GM18870 (cell line): Measurements from ENCODE around the gene EPHA2.

Experiments
- ATAC-seq: cut with Tn5 transposase; IDR thresholded peaks from one replicate; pipeline ENCODE4 v1.9.1; 2021; ENCODE audit warnings: moderate library complexity; ENCODE audit not compliant: unreplicated experiment

The EPHA2 gene

DNA sequence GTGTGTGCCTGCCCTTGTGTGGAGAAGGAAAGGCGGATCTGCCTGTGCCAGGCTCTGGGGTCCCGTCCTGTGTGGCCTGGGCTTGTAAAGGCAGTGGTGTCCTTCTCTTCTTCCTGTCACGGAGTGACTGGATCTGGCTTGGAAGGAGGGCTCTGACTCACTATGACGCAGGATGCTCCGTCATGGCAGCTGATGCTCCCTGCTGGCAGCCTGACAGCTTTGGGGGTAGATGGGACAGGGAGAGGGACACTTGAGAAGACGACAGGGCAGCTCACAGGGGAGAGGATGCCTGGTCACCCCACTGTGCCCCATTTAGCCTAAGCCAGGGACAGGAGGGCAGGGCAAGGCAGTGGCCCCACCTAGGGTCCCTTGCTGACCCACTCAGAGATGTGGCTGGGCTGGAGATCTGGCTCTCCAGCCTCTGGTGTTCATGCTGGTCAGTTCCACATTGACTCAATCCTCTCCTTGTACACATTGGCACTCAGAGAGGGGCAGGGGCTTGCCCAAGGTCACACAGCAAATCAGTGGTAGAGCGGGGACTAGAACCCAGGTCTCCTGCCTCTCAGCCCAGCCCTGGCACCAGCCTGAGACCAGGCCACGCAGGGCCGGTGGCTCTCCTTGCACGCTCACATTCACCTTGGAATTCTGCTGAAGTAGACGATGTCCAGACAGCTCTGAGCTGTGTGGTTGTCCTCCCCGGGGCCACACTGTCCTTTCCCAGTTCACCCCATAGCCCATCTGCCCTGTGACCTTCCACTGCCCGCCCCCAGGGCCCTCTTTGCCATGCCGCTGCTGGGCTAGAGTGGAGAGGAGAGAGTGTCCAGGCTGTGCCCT, 79.6 kb downstream of the EPHA2 start:
- no peak for ATAC-seq

GRCh38 chr1:16075337-16076030, 80.4 kb downstream of the EPHA2 start:
- no peak for ATAC-seq
